HG03064 (cell line): ENCODE results near the gene PRKAR1B.

Experiments
- ATAC-seq: cut with Tn5 transposase; IDR thresholded peaks from one replicate; pipeline ENCODE4 v1.9.1; 2021; ENCODE audit warnings: low read depth; ENCODE audit not compliant: unreplicated experiment

Gene PRKAR1B

DNA sequence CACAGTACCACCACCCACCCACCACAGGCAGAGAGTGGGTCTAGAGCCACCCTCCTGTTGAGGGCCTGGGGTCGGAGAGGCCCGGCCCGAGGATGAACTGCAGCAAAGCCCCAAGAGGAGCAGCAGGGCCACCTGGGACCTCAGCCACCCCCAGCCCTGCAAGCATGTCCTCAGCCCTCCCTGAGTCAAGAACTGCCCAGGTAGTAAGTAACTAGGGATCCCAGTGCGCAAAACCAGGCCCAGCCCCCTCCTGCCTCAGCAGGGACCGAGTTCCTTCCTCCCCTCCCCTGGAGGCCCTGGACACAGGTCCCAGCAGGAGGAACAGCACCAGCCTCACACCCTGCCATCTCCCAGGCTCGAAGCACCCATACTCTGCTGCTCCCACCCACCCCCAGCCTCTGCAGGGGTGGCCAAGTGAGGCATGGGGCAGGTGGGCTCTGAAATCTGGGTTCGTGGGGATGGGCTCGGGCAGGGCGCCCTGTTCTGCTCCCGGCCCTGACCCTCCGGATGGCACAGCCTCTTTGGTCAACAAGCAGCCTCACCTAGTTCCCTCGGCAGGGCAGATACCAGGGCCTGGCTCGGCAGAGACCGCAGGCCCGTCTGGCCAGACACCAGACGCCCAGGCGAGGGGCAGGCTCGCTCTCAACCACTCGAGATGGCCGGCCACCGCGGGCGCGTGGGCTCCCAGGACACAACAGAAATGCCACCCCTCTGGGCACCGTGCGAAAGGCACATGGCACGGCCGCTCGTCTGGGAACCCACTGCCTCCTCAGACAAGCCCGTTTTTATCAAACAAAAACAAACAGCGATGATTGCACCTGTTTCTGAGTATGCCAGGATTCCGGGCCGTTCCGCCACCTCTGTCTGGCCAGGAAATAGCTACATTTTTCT is 222.6 kb downstream of the PRKAR1B start:
- ATAC-seq: no peak

DNA sequence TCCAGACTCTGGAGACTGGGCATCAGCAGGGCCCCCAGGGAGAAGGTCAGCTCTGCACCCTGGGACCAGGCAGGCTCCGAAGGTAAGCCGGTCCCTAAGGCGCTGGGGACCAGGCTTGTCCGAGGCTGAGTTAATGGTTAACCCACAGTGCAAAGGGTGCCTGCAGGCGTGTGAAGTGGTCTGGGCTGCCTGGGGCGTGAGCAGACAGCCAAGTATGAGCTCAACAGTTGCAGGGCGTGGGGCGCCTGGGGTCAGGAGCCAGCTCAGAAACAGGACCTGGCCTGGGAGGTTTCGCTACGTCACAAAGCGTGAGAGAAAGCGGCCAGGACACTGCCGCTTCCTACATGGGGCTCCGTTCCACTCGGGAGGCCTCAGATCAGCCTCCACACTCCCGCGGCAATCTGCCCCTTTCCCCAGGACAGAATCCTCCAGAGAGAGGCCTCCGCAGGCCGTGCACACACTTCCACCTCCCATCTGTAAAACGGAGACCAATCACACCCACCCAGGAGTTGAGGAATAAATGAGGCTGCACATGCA is 223.4 kb downstream of the PRKAR1B start:
- no peak for ATAC-seq

DNA sequence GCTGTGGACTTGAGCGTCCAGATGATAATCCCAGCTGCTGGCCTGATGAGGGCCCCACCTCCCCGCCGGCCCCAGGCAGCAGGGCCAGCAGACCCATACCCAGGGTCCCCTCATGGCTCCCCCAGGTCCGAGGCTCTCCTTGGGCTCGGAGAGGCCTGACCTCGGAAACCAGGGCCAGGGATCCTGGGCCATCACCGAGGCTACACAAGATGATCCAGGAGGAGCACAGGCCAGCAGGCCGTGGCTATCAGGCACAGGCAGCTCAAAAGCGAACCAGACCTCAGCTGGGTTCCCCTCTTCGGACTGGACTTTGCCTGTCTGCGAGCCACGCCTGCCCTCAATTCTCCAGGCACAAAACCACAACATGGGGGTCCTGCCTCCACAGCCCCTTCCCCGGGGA is 224.8 kb downstream of the PRKAR1B start:
- no peak for ATAC-seq

GRCh38 chr7:501526-501925 is 225.6 kb downstream of the PRKAR1B start:
- ATAC-seq: no peak

- no peak for ATAC-seq
Observed at GRCh38 chr7:500521-501420, 226.3 kb downstream of the PRKAR1B start.

DNA sequence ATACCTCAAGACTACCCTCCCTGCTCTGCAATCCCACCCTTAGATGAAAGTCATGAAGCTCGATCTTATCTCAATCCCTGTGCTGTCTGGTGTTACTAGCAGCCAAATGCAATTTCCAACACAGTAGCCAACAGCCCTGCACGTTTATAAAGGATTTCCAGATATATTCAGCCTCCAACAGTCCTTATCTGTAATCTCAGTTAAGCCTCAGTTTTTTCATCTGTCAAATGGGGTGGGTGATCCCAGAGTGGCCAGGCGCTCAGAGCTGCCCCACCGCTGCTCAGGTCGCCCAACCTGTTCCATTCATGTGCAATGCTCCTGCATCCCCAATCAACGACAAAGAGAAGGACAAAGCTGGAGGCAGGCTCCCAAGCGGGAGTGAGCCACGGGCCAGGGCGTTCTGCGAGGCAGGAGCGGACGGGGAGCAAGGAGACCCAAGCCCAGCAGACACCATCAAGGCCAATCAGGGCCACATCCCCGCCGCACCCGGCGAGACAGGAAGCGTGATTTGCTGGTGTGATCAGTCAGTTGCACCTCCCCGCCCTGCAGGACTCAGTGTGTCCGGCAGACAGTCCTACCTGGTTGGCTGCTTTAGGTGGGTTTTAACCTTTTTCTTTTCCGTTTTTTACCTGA is 227.1 kb downstream of the PRKAR1B start:
- ATAC-seq: no peak
